HCT116 (cell line): ENCODE results near the gene SLC7A10. TPM values are rescaled to one million over a fixed set of nuclear protein-coding genes. Genes with fewer than 3 reads are reported as not detected.

Experiments
- ATAC-seq: fragments of 200-7000 bp; cut with Tn5 transposase; 2 replicates; pipeline ENCODE4 v1.9.1; 2020; ENCODE audit warnings: mild to moderate bottlenecking, moderate library complexity
- BruUV-seq: library from RNA; stranded (reverse); fragments of 400-500 nt; replicated peaks from 2 replicates; lab custom pipeline; 2021; lab: Mats Ljungman, UMichigan
- CTCF ChIA-PET: fragments of 300-600 bp; sonication (Branson Sonifier 250); formaldehyde crosslinking; loops from one replicate; lab custom pipeline; 2021; ENCODE audit warnings: antibody characterized with exemption; lab: Charles Lee
- POLR2A ChIA-PET: fragments of 300-600, 350-600 bp; sonication (Branson Sonifier 250); formaldehyde crosslinking; loops from one replicate; lab custom pipeline; 2021; ENCODE audit warnings: antibody characterized with exemption; lab: Charles Lee
- RAD21 ChIA-PET, 2 experiments: fragments of 300-600 bp; sonication (Branson Sonifier 250); formaldehyde crosslinking; loops; one replicate each; lab custom pipeline; 2023; ENCODE audit warnings: low total read pairs in 2 of 2; ENCODE audit not compliant: uncharacterized antibody in 2 of 2, unreplicated experiment in 2 of 2, low non-redundant PET in 1 of 2; lab: Charles Lee
- DNase-seq: peaks from one replicate; pipeline ENCODE4 v3.0.0-alpha.2; 2010; ENCODE audit warnings: low read depth, low spot score
- H2AFZ ChIP-seq: fragments of 200-600 bp; shearing (Covaris generic), sonication (generic); 2 replicates; pipeline ENCODE4 v1.6.1; 2017; ENCODE audit warnings: low read depth, mixed run types, mixed read lengths, antibody characterized with exemption, low read length; ENCODE audit not compliant: poor library complexity, severe bottlenecking
- H3K27ac ChIP-seq: 2 replicates; pipeline ENCODE4 v1.5.1; 2012; ENCODE audit warnings: low read depth, low read length
- H3K27me3 ChIP-seq: fragments of 200-600 bp; sonication (generic); 2 replicates; pipeline ENCODE4 v1.6.1; 2016; ENCODE audit warnings: mixed run types, low read length, mixed read lengths; ENCODE audit not compliant: insufficient read depth
- H3K36me3 ChIP-seq, 2 experiments: fragments of 200-500 bp in 1 of 2; fragments of 200-600 bp in 1 of 2; sonication (Bioruptor generic) in 1 of 2; sonication (generic) in 1 of 2; 2 replicates each; pipeline versions ENCODE4 v1.5.1 to v1.6.1; 2014 to 2016; ENCODE audit warnings: low read length in 2 of 2, inconsistent platforms in 1 of 2, mixed read lengths in 1 of 2, mixed run types in 1 of 2; ENCODE audit not compliant: insufficient read depth in 2 of 2, control insufficient read depth in 1 of 2
- H3K4me1 ChIP-seq, 2 experiments: fragments of 200-600 bp in 1 of 2; sonication (generic) in 1 of 2; 2 replicates each; pipeline versions ENCODE4 v1.5.1 to v1.6.1; 2012 to 2017; ENCODE audit warnings: low read length in 2 of 2, inconsistent platforms in 1 of 2, mild to moderate bottlenecking in 1 of 2, mixed read lengths in 1 of 2, mixed run types in 1 of 2, moderate library complexity in 1 of 2; ENCODE audit not compliant: insufficient read depth in 2 of 2, control insufficient read depth in 1 of 2
- H3K4me2 ChIP-seq: fragments of 200-600 bp; sonication (generic); 2 replicates; pipeline ENCODE4 v1.6.1; 2017; ENCODE audit warnings: mixed run types, low read length, mixed read lengths
- H3K4me3 ChIP-seq, 2 experiments: fragments of 200-600 bp in 1 of 2; sonication (generic) in 1 of 2; replicated peaks in 1 of 2; 2 replicates each; pipeline ENCODE4 v1.5.1; 2011 to 2016; ENCODE audit warnings: low read length in 2 of 2, control low read depth in 1 of 2, low read depth in 1 of 2, mild to moderate bottlenecking in 1 of 2, mixed read lengths in 1 of 2, mixed run types in 1 of 2
- H3K79me2 ChIP-seq: fragments of 200-600 bp; sonication (generic); 2 replicates; pipeline ENCODE4 v1.6.1; 2017; ENCODE audit warnings: mild to moderate bottlenecking, mixed run types, low read length, moderate library complexity, mixed read lengths; ENCODE audit not compliant: insufficient read depth
- H3K9ac ChIP-seq: fragments of 200-600 bp; sonication (generic); 2 replicates; pipeline ENCODE4 v1.6.1; 2016; ENCODE audit warnings: low read length, mixed read lengths
- H3K9me2 ChIP-seq: fragments of 200-600 bp; sonication (generic), shearing (Covaris generic); 2 replicates; pipeline ENCODE4 v1.6.1; 2017; ENCODE audit warnings: mixed run types, mild to moderate bottlenecking, moderate library complexity; ENCODE audit not compliant: insufficient read depth
- H3K9me3 ChIP-seq, 2 experiments: fragments of 200-500 bp in 1 of 2; fragments of 200-600 bp in 1 of 2; sonication (Bioruptor generic) in 1 of 2; sonication (generic) in 1 of 2; 2 replicates each; pipeline ENCODE4 v1.6.1; 2014 to 2017; ENCODE audit warnings: low read length in 2 of 2, mixed read lengths in 2 of 2, inconsistent platforms in 1 of 2, low read depth in 1 of 2, mild to moderate bottlenecking in 1 of 2, mixed run types in 1 of 2, moderate library complexity in 1 of 2; ENCODE audit not compliant: control insufficient read depth in 1 of 2, insufficient read depth in 1 of 2
- H4K20me1 ChIP-seq: fragments of 200-600 bp; sonication (generic), shearing (Covaris generic); 2 replicates; pipeline ENCODE4 v1.6.1; 2017; ENCODE audit warnings: mixed run types, mild to moderate bottlenecking, moderate library complexity; ENCODE audit not compliant: insufficient read depth
- EGR1 ChIP-seq: IDR thresholded peaks from 2 replicates; pipeline ENCODE4 v1.6.1; 2012; ENCODE audit warnings: low read depth
- EZH2 ChIP-seq: fragments of 200-600 bp; sonication (generic); IDR thresholded peaks from 2 replicates; pipeline ENCODE4 v1.6.1; 2017; ENCODE audit warnings: antibody characterized with exemption, mixed run types
- EZH2phosphoT487 ChIP-seq: fragments of 200-600 bp; IDR thresholded peaks from 2 replicates; pipeline ENCODE4 v1.6.1; 2018; ENCODE audit warnings: antibody characterized with exemption, borderline replicate concordance
- RAD21 ChIP-seq: IDR thresholded peaks from 2 replicates; pipeline ENCODE4 v1.6.1; 2012; ENCODE audit warnings: low read depth, mild to moderate bottlenecking
- SP1 ChIP-seq: IDR thresholded peaks from 2 replicates; pipeline ENCODE4 v1.6.1; 2012; ENCODE audit warnings: low read depth
- TCF7L2 ChIP-seq: IDR thresholded peaks from 2 replicates; pipeline ENCODE4 v1.7.0; 2011; ENCODE audit warnings: borderline replicate concordance, inconsistent platforms; ENCODE audit not compliant: insufficient read depth, insufficient read length; ENCODE audit errors: extremely low read depth
- intact Hi-C: fragments of 100-400 bp; cut with micrococcal nuclease; formaldehyde crosslinking; loops from 2 replicates; pipeline ENCODE4 v1.10.0; 2022
- total RNA-seq: library from RNA; stranded (reverse); gene quantifications from one replicate; pipeline ENCODE4 v1.2.1, GENCODE V29; 2021; ENCODE audit not compliant: unreplicated experiment
- TF ChIP-seq, protein P1 (sequence below): IDR thresholded peaks from 2 replicates; pipeline ENCODE4 v1.6.1; 2012
- TF ChIP-seq, protein P2 (sequence below), 3 experiments: fragments of 200-600 bp in 1 of 3; sonication (generic) in 1 of 3; IDR thresholded peaks in 2 of 3; conservative IDR thresholded peaks in 1 of 3; 2 replicates each; pipeline ENCODE4 v1.5.1; 2012 to 2017; ENCODE audit warnings: low read depth in 2 of 3, low read length in 2 of 3, antibody characterized with exemption in 1 of 3, borderline replicate concordance in 1 of 3, control low read depth in 1 of 3, mild to moderate bottlenecking in 1 of 3, mixed read lengths in 1 of 3, mixed run types in 1 of 3, moderate library complexity in 1 of 3; ENCODE audit not compliant: insufficient read depth in 1 of 3

The SLC7A10 gene
- total RNA-seq, 1 experiment from 2014 or later = 0.25 TPM

DNA sequence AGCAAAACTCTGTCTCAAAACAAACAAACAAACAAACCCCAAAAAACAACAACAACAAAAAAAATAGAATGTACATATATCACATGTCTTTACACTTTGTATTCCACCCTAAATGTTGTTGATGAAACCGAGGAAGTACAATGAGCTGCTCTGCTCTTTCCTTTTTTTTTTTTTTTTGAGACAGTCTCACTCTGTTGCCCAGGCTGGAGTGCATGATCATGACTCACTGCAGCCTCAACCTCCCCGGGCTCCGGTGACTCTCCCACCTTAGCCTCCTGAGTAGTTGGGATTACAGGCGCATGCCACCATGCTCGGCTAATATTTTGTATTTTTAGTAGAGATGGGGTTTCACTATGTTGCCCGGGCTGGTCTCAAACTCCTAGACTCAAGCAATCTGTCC, 62.2 kb downstream of the SLC7A10 start (continued):
- TF ChIP-seq SP1 (no peak), RAD21 (no peak), TCF7L2 (no peak)
- TF ChIP-seq, protein P1, sequence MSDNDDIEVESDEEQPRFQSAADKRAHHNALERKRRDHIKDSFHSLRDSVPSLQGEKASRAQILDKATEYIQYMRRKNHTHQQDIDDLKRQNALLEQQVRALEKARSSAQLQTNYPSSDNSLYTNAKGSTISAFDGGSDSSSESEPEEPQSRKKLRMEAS = no peak

DNA sequence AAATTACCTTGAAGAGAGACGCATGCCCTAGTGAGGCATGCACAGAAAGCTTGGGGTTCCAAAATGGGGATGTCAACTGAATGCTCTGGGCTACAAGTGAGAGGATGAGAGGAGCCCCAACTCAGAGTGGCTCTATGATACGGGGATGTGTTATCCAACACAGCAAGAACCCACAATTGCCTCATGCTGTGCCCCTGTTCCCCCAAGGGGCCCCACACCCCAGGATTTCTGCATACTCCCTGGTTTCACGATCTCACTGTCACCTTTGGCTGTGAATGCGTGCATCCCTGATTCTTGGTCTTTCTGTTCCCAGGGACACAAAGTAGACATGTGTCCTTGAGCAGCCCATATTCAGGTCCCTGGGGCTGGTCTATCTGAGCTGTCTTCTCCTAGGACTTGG, 64.4 kb downstream of the SLC7A10 start:
- no TSS peak for BruUV-seq
- Histone ChIP-seq H2AFZ (no peak overlapping the region), H3K4me1 (peaks cover 1 to 4% of the 10 kb centered on the region in 2 experiments; a peak in 3 of 4 replicates), H3K36me3 (no peaks in the 10 kb centered on the region), H3K27ac (no peak overlapping the region), H3K79me2 (no peaks in the 10 kb centered on the region), H4K20me1 (no peaks in the 10 kb centered on the region), H3K4me3 (no peak overlapping the region), H3K4me2 (no peak overlapping the region), H3K9me3 (no peaks in the 10 kb centered on the region), H3K9me2 (no peaks in the 10 kb centered on the region), H3K27me3 (no peaks in the 10 kb centered on the region), H3K9ac (no peak overlapping the region)
- no peak for DNase-seq
- TF ChIP-seq EGR1 (no peak), EZH2phosphoT487 (no peak), EZH2 (no peak)
- TF ChIP-seq, protein P2, sequence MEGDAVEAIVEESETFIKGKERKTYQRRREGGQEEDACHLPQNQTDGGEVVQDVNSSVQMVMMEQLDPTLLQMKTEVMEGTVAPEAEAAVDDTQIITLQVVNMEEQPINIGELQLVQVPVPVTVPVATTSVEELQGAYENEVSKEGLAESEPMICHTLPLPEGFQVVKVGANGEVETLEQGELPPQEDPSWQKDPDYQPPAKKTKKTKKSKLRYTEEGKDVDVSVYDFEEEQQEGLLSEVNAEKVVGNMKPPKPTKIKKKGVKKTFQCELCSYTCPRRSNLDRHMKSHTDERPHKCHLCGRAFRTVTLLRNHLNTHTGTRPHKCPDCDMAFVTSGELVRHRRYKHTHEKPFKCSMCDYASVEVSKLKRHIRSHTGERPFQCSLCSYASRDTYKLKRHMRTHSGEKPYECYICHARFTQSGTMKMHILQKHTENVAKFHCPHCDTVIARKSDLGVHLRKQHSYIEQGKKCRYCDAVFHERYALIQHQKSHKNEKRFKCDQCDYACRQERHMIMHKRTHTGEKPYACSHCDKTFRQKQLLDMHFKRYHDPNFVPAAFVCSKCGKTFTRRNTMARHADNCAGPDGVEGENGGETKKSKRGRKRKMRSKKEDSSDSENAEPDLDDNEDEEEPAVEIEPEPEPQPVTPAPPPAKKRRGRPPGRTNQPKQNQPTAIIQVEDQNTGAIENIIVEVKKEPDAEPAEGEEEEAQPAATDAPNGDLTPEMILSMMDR (IDR thresholded peaks at IDR 0.05 in 2 of 3, conservative IDR thresholded peaks at IDR 0.05 in 1 of 3; ENCODE audit: borderline replicate concordance in 1 of 3, insufficient read depth in 1 of 3, low read depth in 2 of 3, low read length in 2 of 3) = no peak
- CTCF ChIA-PET = interaction anchor here (1.3 kb wide), 1 partner anchor 15 kb away, joined by 3 read pairs; no protein-coding TSS in a partner anchor
- intact Hi-C loops = no loop called here
- RAD21 ChIA-PET = no interaction called here
- no peak for ATAC-seq
- POLR2A ChIA-PET = no interaction called here
